Suprapubic skin (tissue), 3 donors: ENCODE data around the gene CCDC88C.

Experiments used
- CTCF ChIP-seq, 2 donors: fragments of 200-600 bp in 1 of 2; fragments of 450-650 bp in 1 of 2; sonication (generic) in 1 of 2; IDR thresholded peaks; one replicate each; pipeline ENCODE4 v1.5.1; 2016 to 2019; ENCODE audit warnings: antibody characterized with exemption in 2 of 2, mild to moderate bottlenecking in 1 of 2, moderate library complexity in 1 of 2
- EP300 ChIP-seq: sonication (generic); formaldehyde crosslinking; IDR thresholded peaks from one replicate; pipeline ENCODE4 v1.6.1; 2017; ENCODE audit warnings: antibody characterized with exemption
- POLR2A ChIP-seq, 2 donors: fragments of 450-650 bp; IDR thresholded peaks; one replicate each; pipeline ENCODE4 v1.6.1; 2017; ENCODE audit warnings: antibody characterized with exemption in 2 of 2, mild to moderate bottlenecking in 2 of 2, moderate library complexity in 2 of 2

GRCh38 chr14:91305650-91306431 is 111.8 kb downstream of the CCDC88C start:
- TF ChIP-seq EP300 = no peak
- TF ChIP-seq POLR2A (IDR thresholded peaks at IDR 0.05) = no peak
- TF ChIP-seq CTCF (IDR thresholded peaks at IDR 0.05) = no peak
